Stomach (tissue), 9 donors: ENCODE data around the gene MAGEA11. TPM values are rescaled to one million over a fixed set of nuclear protein-coding genes. Genes with fewer than 3 reads are reported as not detected.
"Not testable (repeated sequence)": the region's sequence is repeated elsewhere in the genome, so short reads cannot be mapped to it uniquely, and the experiment has no call there.

Experiments used
- DNase-seq, 2 donors: peaks; one replicate each; pipeline versions ENCODE4 v3.0.0 to v3.0.0-alpha.2; 2013 to 2019
- H3K27ac ChIP-seq, 5 donors: fragments of 200-600 bp in 4 of 5; sonication (generic) in 4 of 5; one replicate each; pipeline ENCODE4 v1.5.1; 2013 to 2019; ENCODE audit warnings: mild to moderate bottlenecking in 1 of 5, moderate library complexity in 1 of 5
- H3K27me3 ChIP-seq, 3 donors: fragments of 200-600 bp; sonication (generic); one replicate each; pipeline ENCODE4 v1.5.1; 2017 to 2019; ENCODE audit warnings: mixed run types in 1 of 3
- H3K36me3 ChIP-seq, 4 donors: fragments of 200-600 bp; sonication (generic); 1 replicate in 3 of 4; 2 replicates in 1 of 4; pipeline ENCODE4 v1.5.1; 2016 to 2019
- H3K4me1 ChIP-seq, 4 donors: fragments of 200-600 bp; sonication (generic); one replicate each; pipeline ENCODE4 v1.5.1; 2016 to 2019
- H3K4me3 ChIP-seq, 4 donors: fragments of 200-600 bp; sonication (generic) in 3 of 4; one replicate each; pipeline ENCODE4 v1.5.1; 2016 to 2019; ENCODE audit warnings: mild to moderate bottlenecking in 1 of 4
- H3K9me3 ChIP-seq, 4 donors: fragments of 200-600 bp; sonication (generic); one replicate each; pipeline ENCODE4 v1.5.1; 2016 to 2019
- CTCF ChIP-seq, 7 experiments: fragments of 450-650 bp in 4 of 7; fragments of 200-600 bp in 3 of 7; sonication (generic) in 3 of 7; IDR thresholded peaks; one replicate each; pipeline ENCODE4 v1.5.1; 2016 to 2019; ENCODE audit warnings: antibody characterized with exemption in 7 of 7, control low read depth in 2 of 7, mild to moderate bottlenecking in 1 of 7
- EP300 ChIP-seq: sonication (generic); formaldehyde crosslinking; IDR thresholded peaks from one replicate; pipeline ENCODE4 v1.6.1; 2017; ENCODE audit warnings: antibody characterized with exemption
- POLR2A ChIP-seq, 4 donors: fragments of 450-650 bp; IDR thresholded peaks; one replicate each; pipeline ENCODE4 v1.6.1; 2016; ENCODE audit warnings: antibody characterized with exemption in 4 of 4, control low read depth in 2 of 4, mild to moderate bottlenecking in 1 of 4, moderate library complexity in 1 of 4
- POLR2AphosphoS5 ChIP-seq, 3 donors: sonication (generic); formaldehyde crosslinking; IDR thresholded peaks; one replicate each; pipeline ENCODE4 v1.6.1; 2016; ENCODE audit warnings: antibody characterized with exemption in 3 of 3
- WGBS, 5 donors: extraction: QIAGEN DNeasy Blood & Tissue Kit in 3 of 5; methylation state at CpG; one replicate each; pipeline versions ENCODE4 v1.1.5 to v1.1.7; 2013 to 2018; 5-methylcytosine and 5-hydroxymethylcytosine counted together
- intact Hi-C: fragments of 100-400 bp; cut with DNase I; formaldehyde crosslinking; loops from one replicate; pipeline ENCODE4 v1.15.1; 2023; ENCODE audit warnings: low total_unique reads
- polyA plus RNA-seq, 3 donors: library from polyadenylated mRNA; stranded (reverse); fragments of 200-250 nt; gene quantifications; one replicate each; pipeline ENCODE4 v1.2.3, GENCODE V29; 2013
- total RNA-seq, 5 donors: library from RNA; depleted of rRNA; stranded (reverse); fragments of >200 nt; gene quantifications; one replicate each; pipeline versions ENCODE4 v1.1.0 to v1.2.3, GENCODE V29; 2014 to 2016
- donor health status: healthy with polysubstance abuse.
- donor health status: Bipolar disorder and iron deficiency.
- donor health status: healthy.

The MAGEA11 gene
- total and polyA plus RNA-seq, 8 donors, result not detected

GRCh38 chrX:149716632-149717031 lies 4.8 kb downstream of the MAGEA11 start:
- Histone ChIP-seq H3K4me3 (no peak overlapping the region), H3K4me1 (peaks cover 0 to 6% (median 0%) of the 10 kb centered on the region in 4 donors), H3K27me3 (peaks cover 0 to 8% (median 0%) of the 10 kb centered on the region in 3 donors), H3K27ac (no peak overlapping the region), H3K9me3 (no peaks in the 10 kb centered on the region), H3K36me3 (no peaks in the 10 kb centered on the region)
- no peak for TF ChIP-seq EP300
- no peak for DNase-seq
- 67 to 100% (median 96%) methylated on average over 3 of the region's 3 CpGs for WGBS, 5 donors
- intact Hi-C loops, result no loop called here

GRCh38 chrX:149717803-149718202 lies 5.9 kb downstream of the MAGEA11 start:
- H3K9me3 ChIP-seq, result no peaks in the 10 kb centered on the region
- no peak overlapping the region for H3K4me3 ChIP-seq
- 63 to 72% (median 66%) methylated on average over 5 of the region's 5 CpGs for WGBS, 5 donors
- H3K4me1 ChIP-seq, result peaks cover 0 to 6% (median 0%) of the 10 kb centered on the region in 4 donors
- peak in 1 of 2 donors; percentile 8 for DNase-seq
- TF ChIP-seq POLR2AphosphoS5 (IDR thresholded peaks at IDR 0.05) (no peak), EP300 (no peak), POLR2A (IDR thresholded peaks at IDR 0.05) (no peak)
- peaks cover 0 to 8% (median 0%) of the 10 kb centered on the region in 3 donors for H3K27me3 ChIP-seq
- no peak overlapping the region for H3K27ac ChIP-seq
- no peaks in the 10 kb centered on the region for H3K36me3 ChIP-seq
- intact Hi-C loops, result no loop called here

- Histone ChIP-seq H3K4me1 (peaks cover 0 to 6% (median 0%) of the 10 kb centered on the region in 4 donors), H3K27me3 (peaks cover 0 to 2% (median 0%) of the 10 kb centered on the region in 3 donors), H3K27ac (no peak overlapping the region), H3K4me3 (no peak overlapping the region), H3K36me3 (no peaks in the 10 kb centered on the region), H3K9me3 (no peaks in the 10 kb centered on the region)
- TF ChIP-seq POLR2A (IDR thresholded peaks at IDR 0.05), result no peak
- TF ChIP-seq CTCF (IDR thresholded peaks at IDR 0.05), result no peak
- no peak for TF ChIP-seq EP300
- TF ChIP-seq POLR2AphosphoS5 (IDR thresholded peaks at IDR 0.05), result no peak
- 50 to 83% (median 72%) methylated on average over 1 of the region's 1 CpG for WGBS, 5 donors
- no peak for DNase-seq
- intact Hi-C loops, result no loop called here
These were observed 6.9 kb downstream of the MAGEA11 start for GRCh38 chrX:149718757-149719156.

GRCh38 chrX:149720021-149720689 lies 8.3 kb downstream of the MAGEA11 start:
- no peaks in the 10 kb centered on the region for H3K9me3 ChIP-seq
- intact Hi-C loops, result no loop called here
- 29 to 61% (median 54%) methylated on average over 18 to 19 of the region's 19 CpGs for WGBS, 5 donors
- TF ChIP-seq CTCF (IDR thresholded peaks at IDR 0.05) (no peak), POLR2A (IDR thresholded peaks at IDR 0.05) (no peak), EP300 (no peak), POLR2AphosphoS5 (IDR thresholded peaks at IDR 0.05) (no peak)
- H3K4me1 ChIP-seq, result peaks cover 0 to 6% (median 0%) of the 10 kb centered on the region in 4 donors
- no peak overlapping the region for H3K27ac ChIP-seq
- no peaks in the 10 kb centered on the region for H3K36me3 ChIP-seq
- H3K27me3 ChIP-seq, result no peaks in the 10 kb centered on the region
- no peak overlapping the region for H3K4me3 ChIP-seq
- peak in 1 of 2 donors; percentile 20 for DNase-seq

GRCh38 chrX:149721241-149721640 lies 9.4 kb downstream of the MAGEA11 start:
- H3K4me3 ChIP-seq, H3K9me3 ChIP-seq, H3K27ac ChIP-seq, H3K36me3 ChIP-seq, H3K27me3 ChIP-seq, DNase-seq, intact Hi-C loops, H3K4me1 ChIP-seq: not testable (repeated sequence)
- WGBS, 5 donors, result 28 to 47% (median 41%) methylated on average over 7 of the region's 7 CpGs

GRCh38 chrX:149721778-149722177 lies 9.9 kb downstream of the MAGEA11 start:
- Histone ChIP-seq H3K4me1 (peaks cover 0 to 6% (median 0%) of the 10 kb centered on the region in 4 donors), H3K4me3 (no peak overlapping the region), H3K9me3 (no peaks in the 10 kb centered on the region), H3K27ac (no peak overlapping the region), H3K36me3 (no peaks in the 10 kb centered on the region), H3K27me3 (no peaks in the 10 kb centered on the region)
- intact Hi-C loops, result no loop called here
- DNase-seq, result no peak
- WGBS, 5 donors, result 70 to 88% (median 86%) methylated on average over 3 to 8 of the region's 8 CpGs
- TF ChIP-seq POLR2AphosphoS5 (IDR thresholded peaks at IDR 0.05), result no peak
- TF ChIP-seq POLR2A (IDR thresholded peaks at IDR 0.05), result no peak
- no peak for TF ChIP-seq CTCF (IDR thresholded peaks at IDR 0.05)
- TF ChIP-seq EP300, result no peak

- H3K27ac ChIP-seq, H3K36me3 ChIP-seq, H3K9me3 ChIP-seq, H3K4me3 ChIP-seq, DNase-seq, intact Hi-C loops, H3K4me1 ChIP-seq, H3K27me3 ChIP-seq: not testable (repeated sequence)
- 14 to 44% (median 41%) methylated on average over 3 of the region's 5 CpGs for WGBS, 5 donors
These were observed 11.8 kb downstream of the MAGEA11 start for GRCh38 chrX:149723583-149724118.

- H3K4me3 ChIP-seq, intact Hi-C loops, H3K4me1 ChIP-seq, DNase-seq, H3K27ac ChIP-seq, H3K36me3 ChIP-seq, H3K27me3 ChIP-seq, H3K9me3 ChIP-seq: not testable (repeated sequence)
- WGBS, 5 donors, result 61 to 95% (median 79%) methylated on average over 3 of the region's 7 CpGs; no CpG with 5 or more reads in 1 of the 5 donors
These were observed 15.4 kb downstream of the MAGEA11 start for GRCh38 chrX:149727308-149727707.
